Measurements from ENCODE around the gene RARA. TPM values are rescaled to one million over a fixed set of nuclear protein-coding genes. Genes with fewer than 3 reads are reported as not detected.
"Not testable (repeated sequence)": the region's sequence is repeated elsewhere in the genome, so short reads cannot be mapped to it uniquely, and the experiment has no call there.

Gene RARA
- total and polyA plus RNA-seq, 2 of the 4 experiments (the other 2 are of a cell fraction) = 9.0 to 12.7 TPM

DNA sequence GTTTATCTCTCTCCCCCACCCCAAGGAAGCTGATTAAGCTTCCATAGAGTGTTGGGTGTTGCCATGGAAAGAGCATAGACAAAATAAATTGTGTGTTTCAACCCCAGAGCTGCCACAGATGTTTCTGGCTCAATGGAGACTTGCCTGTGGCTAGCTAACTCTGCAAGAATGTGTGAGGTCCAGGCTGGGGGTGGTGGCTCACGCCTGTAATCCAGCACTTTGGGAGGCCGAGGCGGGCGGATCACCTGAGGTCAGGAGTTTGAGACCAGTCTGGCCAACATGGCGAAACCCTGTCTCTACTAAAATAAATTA, 4.5 kb upstream of the RARA start:
- H2BK20ac ChIP-seq (ENCODE audit: low read depth, low read length); H2BK15ac ChIP-seq (ENCODE audit: low read depth, low read length); POLR2A ChIA-PET (ENCODE audit: unreplicated experiment); H4K8ac ChIP-seq (ENCODE audit: low read depth in 2 of 2, low read length in 2 of 2); H3K9me3 ChIP-seq (ENCODE audit: control insufficient read depth, insufficient read depth, low read length); H4K91ac ChIP-seq (ENCODE audit: insufficient read depth, low read depth, low read length); H2AK9ac ChIP-seq (replicated peaks; ENCODE audit: low read depth, low read length, poor library complexity); H3K18ac ChIP-seq (ENCODE audit: low read depth, low read length); H3K36me3 ChIP-seq (ENCODE audit: control insufficient read depth, insufficient read depth, low read length); H3K23ac ChIP-seq (ENCODE audit: low read depth, low read length); H3K4ac ChIP-seq (ENCODE audit: low read depth, low read length); H3K27ac ChIP-seq (ENCODE audit: insufficient read depth, low read length); dilution Hi-C loops (cut with HindIII; ENCODE audit: low sequenced_read_pairs, unreplicated experiment); BruUV-seq (replicated peaks); H3K4me3 ChIP-seq (ENCODE audit: insufficient read depth, low read depth, low read length); H2AFZ ChIP-seq (replicated peaks; ENCODE audit: low read length, poor library complexity); H3K56ac ChIP-seq (ENCODE audit: extremely low read depth, insufficient read depth, low read length); H3K27me3 ChIP-seq (ENCODE audit: control insufficient read depth, insufficient read depth, low read length); H3K9ac ChIP-seq (ENCODE audit: low read depth, low read length); H4K5ac ChIP-seq (ENCODE audit: low read depth, low read length): not testable (repeated sequence)
- 0 out of 2 replicates have a peak overlapping the region, but pooled peaks have one; percentile 15 for H3K14ac ChIP-seq (replicated peaks; ENCODE audit: low read depth, low read length)
- intact Hi-C loops (cut with micrococcal nuclease) = loop anchor here (5.0 kb wide), 1 partner anchor 228 kb away; no protein-coding TSS in a partner anchor
- ATAC-seq (ENCODE audit: low read depth) (peak; percentile 52), DNase-seq (peak; percentile 87)
- H3K79me1 ChIP-seq (ENCODE audit: low read depth in 1 of 2, low read length in 2 of 2) = peaks cover 0 to 19% of the 10 kb centered on the region in 2 experiments; a peak in 2 of 4 replicates
- peak overlapping the region; percentile 2; the same call in 1 of the 2 replicates for H3K4me2 ChIP-seq (ENCODE audit: low read depth, low read length)
- in situ Hi-C loops (cut with MboI; ENCODE audit: low sequenced_read_pairs) = loop anchor here (5.0 kb wide), 2 partner anchors 48 to 233 kb away; no protein-coding TSS in a partner anchor
- WGBS, 2 experiments (ENCODE audit: extremely low coverage in 2 of 2, insufficient read length in 1 of 2) = no CpG with 5 or more reads among the region's 5 CpGs
- peaks cover 15% of the 10 kb centered on the region for H3K9me1 ChIP-seq (ENCODE audit: insufficient read depth, low read length)
- peak overlapping the region; percentile 4; the same call in 1 of the 2 replicates for H2BK120ac ChIP-seq (ENCODE audit: low read depth, low read length)
- CTCF ChIA-PET = interaction anchor here (0.5 to 3.0 kb wide), 7 partner anchors 10 to 58 kb away, joined by 3 to 11 read pairs (median 3); no protein-coding TSS in a partner anchor
- H3K4me1 ChIP-seq (ENCODE audit: control insufficient read depth, insufficient read depth, low read length) = peaks cover 36% of the 10 kb centered on the region
- peaks cover 15% of the 10 kb centered on the region; the same call in 1 of the 2 replicates for H4K20me1 ChIP-seq (ENCODE audit: insufficient read depth, low read length)
- peak overlapping the region; percentile 42 for H2BK5ac ChIP-seq (ENCODE audit: low read depth, low read length, poor library complexity, severe bottlenecking)
- peak; percentile 64 for TF ChIP-seq RCOR1 (IDR thresholded peaks at IDR 0.05; ENCODE audit: insufficient replicate concordance, low read length)
- TF ChIP-seq BHLHE40 (IDR thresholded peaks at IDR 0.05; ENCODE audit: low read depth, low read length) = peak; percentile 84
- TF ChIP-seq MAFK (IDR thresholded peaks at IDR 0.05; ENCODE audit: low read depth, low read length) = 0 out of 2 replicates have a peak, but pooled peaks have one; percentile 25
- TF ChIP-seq RAD21 (IDR thresholded peaks at IDR 0.05; ENCODE audit: low read length) = 0 out of 2 replicates have a peak, but pooled peaks have one; percentile 14
- H2AK5ac ChIP-seq (ENCODE audit: low read depth, low read length) = peak overlapping the region; percentile 73; the same call in 1 of the 2 replicates

DNA sequence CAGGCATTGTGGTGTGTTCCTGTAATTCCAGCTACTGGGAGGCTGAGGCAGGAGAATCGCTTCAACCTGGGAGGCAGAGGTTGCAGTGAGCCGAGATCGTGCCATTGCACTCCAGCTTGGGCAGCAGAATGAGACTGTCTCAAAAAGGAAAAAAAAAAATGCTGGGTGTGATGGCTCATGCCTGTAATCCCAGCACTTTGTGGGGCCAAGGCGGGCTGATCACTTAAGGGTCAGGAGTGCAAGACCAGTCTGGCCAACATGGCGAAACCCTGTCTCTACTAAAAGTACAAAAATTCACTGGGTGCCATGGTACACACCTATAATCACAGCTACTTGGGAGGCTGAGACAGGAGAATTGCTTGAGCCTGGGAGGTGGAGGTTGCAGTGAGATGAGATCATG, 4.1 kb upstream of the RARA start:
- H3K4me1 ChIP-seq (ENCODE audit: control insufficient read depth, insufficient read depth, low read length) = peaks cover 38% of the 10 kb centered on the region
- in situ Hi-C loops (cut with MboI; ENCODE audit: low sequenced_read_pairs) = loop anchor here (5.0 kb wide), 2 partner anchors 47 to 232 kb away; no protein-coding TSS in a partner anchor

More for the DNA sequence above, 4.1 kb upstream of the RARA start:
- H4K91ac ChIP-seq (ENCODE audit: insufficient read depth, low read depth, low read length); H3K23ac ChIP-seq (ENCODE audit: low read depth, low read length); ATAC-seq (ENCODE audit: low read depth); H4K5ac ChIP-seq (ENCODE audit: low read depth, low read length); DNase-seq; H2AFZ ChIP-seq (replicated peaks; ENCODE audit: low read length, poor library complexity); H2BK20ac ChIP-seq (ENCODE audit: low read depth, low read length); H3K14ac ChIP-seq (replicated peaks; ENCODE audit: low read depth, low read length); H2BK120ac ChIP-seq (ENCODE audit: low read depth, low read length); BruUV-seq (replicated peaks); H3K36me3 ChIP-seq (ENCODE audit: control insufficient read depth, insufficient read depth, low read length); H3K4ac ChIP-seq (ENCODE audit: low read depth, low read length); H3K9ac ChIP-seq (ENCODE audit: low read depth, low read length); H3K27me3 ChIP-seq (ENCODE audit: control insufficient read depth, insufficient read depth, low read length); H2AK9ac ChIP-seq (replicated peaks; ENCODE audit: low read depth, low read length, poor library complexity); H3K4me3 ChIP-seq (ENCODE audit: insufficient read depth, low read depth, low read length); H3K9me3 ChIP-seq (ENCODE audit: control insufficient read depth, insufficient read depth, low read length); H3K27ac ChIP-seq (ENCODE audit: insufficient read depth, low read length); H4K8ac ChIP-seq (ENCODE audit: low read depth in 2 of 2, low read length in 2 of 2); POLR2A ChIA-PET (ENCODE audit: unreplicated experiment); H3K4me2 ChIP-seq (ENCODE audit: low read depth, low read length); H3K18ac ChIP-seq (ENCODE audit: low read depth, low read length); H3K56ac ChIP-seq (ENCODE audit: extremely low read depth, insufficient read depth, low read length); H2BK15ac ChIP-seq (ENCODE audit: low read depth, low read length); H2BK5ac ChIP-seq (ENCODE audit: low read depth, low read length, poor library complexity, severe bottlenecking); dilution Hi-C loops (cut with HindIII; ENCODE audit: low sequenced_read_pairs, unreplicated experiment): not testable (repeated sequence)
- WGBS, 2 experiments (ENCODE audit: extremely low coverage in 2 of 2, insufficient read length in 1 of 2) = no CpG with 5 or more reads among the region's 5 CpGs
- intact Hi-C loops (cut with micrococcal nuclease) = loop anchor here (5.0 kb wide), 1 partner anchor 227 kb away; no protein-coding TSS in a partner anchor
- CTCF ChIA-PET = interaction anchor here (0.6 to 3.0 kb wide), 4 partner anchors 12 to 58 kb away, joined by 3 to 11 read pairs (median 3); no protein-coding TSS in a partner anchor
- Histone ChIP-seq H3K79me1 (ENCODE audit: low read depth in 1 of 2, low read length in 2 of 2) (peaks cover 0 to 16% of the 10 kb centered on the region in 2 experiments; a peak in 2 of 4 replicates), H2AK5ac (ENCODE audit: low read depth, low read length) (peak overlapping the region; percentile 7; the same call in 1 of the 2 replicates), H3K9me1 (ENCODE audit: insufficient read depth, low read length) (peaks cover 15% of the 10 kb centered on the region), H4K20me1 (ENCODE audit: insufficient read depth, low read length) (peaks cover 15% of the 10 kb centered on the region; the same call in 1 of the 2 replicates)

Data from IMR-90 (cell line).